Measurements from ENCODE around the gene SLC12A8.

Gene SLC12A8

DNA sequence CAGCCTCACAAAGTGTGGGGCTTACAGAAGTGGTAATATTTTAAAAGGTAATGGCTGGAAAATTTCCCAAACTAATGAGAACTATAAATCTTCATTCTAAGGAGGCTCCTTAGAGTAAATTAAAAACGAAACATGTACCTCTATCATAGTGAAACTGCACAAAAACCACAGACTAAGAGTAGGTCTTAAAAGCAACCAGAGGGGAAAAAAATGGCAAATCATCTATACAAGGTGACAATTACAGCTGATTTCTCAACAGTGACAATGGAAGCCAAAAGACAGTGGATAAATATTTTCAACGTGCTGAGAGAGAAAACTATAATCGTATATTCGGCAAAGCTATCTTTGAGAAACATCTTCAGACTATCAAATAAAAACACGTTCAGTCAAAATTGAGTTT, 177.3 kb downstream of the SLC12A8 start:
- TF ChIP-seq, protein P1, sequence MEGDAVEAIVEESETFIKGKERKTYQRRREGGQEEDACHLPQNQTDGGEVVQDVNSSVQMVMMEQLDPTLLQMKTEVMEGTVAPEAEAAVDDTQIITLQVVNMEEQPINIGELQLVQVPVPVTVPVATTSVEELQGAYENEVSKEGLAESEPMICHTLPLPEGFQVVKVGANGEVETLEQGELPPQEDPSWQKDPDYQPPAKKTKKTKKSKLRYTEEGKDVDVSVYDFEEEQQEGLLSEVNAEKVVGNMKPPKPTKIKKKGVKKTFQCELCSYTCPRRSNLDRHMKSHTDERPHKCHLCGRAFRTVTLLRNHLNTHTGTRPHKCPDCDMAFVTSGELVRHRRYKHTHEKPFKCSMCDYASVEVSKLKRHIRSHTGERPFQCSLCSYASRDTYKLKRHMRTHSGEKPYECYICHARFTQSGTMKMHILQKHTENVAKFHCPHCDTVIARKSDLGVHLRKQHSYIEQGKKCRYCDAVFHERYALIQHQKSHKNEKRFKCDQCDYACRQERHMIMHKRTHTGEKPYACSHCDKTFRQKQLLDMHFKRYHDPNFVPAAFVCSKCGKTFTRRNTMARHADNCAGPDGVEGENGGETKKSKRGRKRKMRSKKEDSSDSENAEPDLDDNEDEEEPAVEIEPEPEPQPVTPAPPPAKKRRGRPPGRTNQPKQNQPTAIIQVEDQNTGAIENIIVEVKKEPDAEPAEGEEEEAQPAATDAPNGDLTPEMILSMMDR (IDR thresholded peaks at IDR 0.05; ENCODE audit: low read depth, low read length): no peak
- DNase-seq (ENCODE audit: extremely low read depth, low read depth): no peak

DNA sequence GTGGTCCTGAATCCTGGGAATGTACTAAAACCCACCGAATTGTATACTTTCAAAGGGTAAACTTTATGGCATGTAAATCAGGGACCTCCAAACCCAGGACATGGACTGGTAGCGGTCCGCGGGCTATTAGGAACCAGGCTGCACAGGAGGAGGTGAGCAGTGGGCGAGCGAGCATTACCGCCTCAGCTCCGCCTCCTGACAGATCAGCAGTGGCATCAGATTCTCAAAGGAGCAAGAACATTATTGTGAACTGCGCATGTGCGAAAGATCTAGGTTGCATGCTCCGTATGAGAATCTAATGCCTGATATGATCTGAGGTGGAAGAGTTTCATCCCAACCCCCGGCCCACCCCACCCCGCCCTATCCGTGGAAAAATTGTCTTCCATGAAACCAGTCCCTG, 178.9 kb downstream of the SLC12A8 start:
- DNase-seq (ENCODE audit: extremely low read depth, low read depth): no peak
- TF ChIP-seq, protein P1 (IDR thresholded peaks at IDR 0.05; ENCODE audit: low read depth, low read length): no peak

DNA sequence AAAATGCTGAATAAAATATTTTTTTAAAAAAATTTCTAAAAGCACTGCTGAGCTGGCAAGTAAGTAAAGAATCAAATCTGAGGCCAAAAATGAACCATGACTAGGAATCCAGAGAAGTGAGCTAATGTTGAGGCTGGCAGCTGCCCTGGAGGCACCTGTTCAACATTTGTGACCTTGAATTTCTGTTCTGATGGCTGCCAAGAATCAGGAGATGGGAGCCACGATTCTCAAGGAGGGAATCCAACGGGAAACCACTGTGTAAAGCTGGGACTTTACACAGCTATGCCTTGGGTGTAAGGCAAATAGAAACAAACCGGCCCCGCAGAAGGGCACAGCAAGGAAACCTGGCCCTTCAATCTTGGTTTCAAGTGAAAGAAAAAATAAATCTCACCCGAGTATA, 179.4 kb downstream of the SLC12A8 start:
- TF ChIP-seq, protein P1 (IDR thresholded peaks at IDR 0.05; ENCODE audit: low read depth, low read length): no peak
- no peak for DNase-seq (ENCODE audit: extremely low read depth, low read depth)

DNA sequence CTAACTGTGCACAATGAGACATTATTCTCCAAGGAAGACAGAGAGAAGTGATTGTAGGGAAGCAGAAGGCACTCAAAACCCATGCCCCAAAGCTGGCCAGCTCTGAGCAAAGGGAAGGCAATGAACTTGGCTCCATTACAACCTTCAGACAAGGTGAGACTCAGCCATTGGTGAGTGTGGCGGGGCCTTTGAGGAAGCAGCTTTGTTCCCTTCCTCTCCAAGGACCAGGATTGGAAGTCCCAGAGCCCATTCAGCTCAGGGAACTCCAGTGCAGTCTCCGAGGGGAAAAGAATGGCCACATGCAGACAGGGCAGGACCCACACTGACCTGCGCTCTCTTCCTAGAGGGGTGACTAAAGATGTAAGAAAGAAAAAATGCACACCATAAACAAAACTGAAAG, 179.9 kb downstream of the SLC12A8 start:
- no peak for DNase-seq (ENCODE audit: extremely low read depth, low read depth)
- TF ChIP-seq, protein P1 (IDR thresholded peaks at IDR 0.05; ENCODE audit: low read depth, low read length): no peak
